ENCODE data around the gene CASD1.

Gene CASD1

GRCh38 chr7:94591176-94591575, 81.6 kb downstream of the CASD1 start:
- peaks cover 26% of the 10 kb centered on the region for H3K4me1 ChIP-seq (ENCODE audit: control insufficient read depth, low read length)
- H3K4me2 ChIP-seq (ENCODE audit: low read length) = peak overlapping the region; percentile 68
- H3K9me3 ChIP-seq (ENCODE audit: control insufficient read depth, insufficient read depth, low read length) = no peaks in the 10 kb centered on the region
- TF ChIP-seq EZH2phosphoT487 (IDR thresholded peaks at IDR 0.05; ENCODE audit: borderline replicate concordance, low read length) = no peak
- TF ChIP-seq, protein P1, sequence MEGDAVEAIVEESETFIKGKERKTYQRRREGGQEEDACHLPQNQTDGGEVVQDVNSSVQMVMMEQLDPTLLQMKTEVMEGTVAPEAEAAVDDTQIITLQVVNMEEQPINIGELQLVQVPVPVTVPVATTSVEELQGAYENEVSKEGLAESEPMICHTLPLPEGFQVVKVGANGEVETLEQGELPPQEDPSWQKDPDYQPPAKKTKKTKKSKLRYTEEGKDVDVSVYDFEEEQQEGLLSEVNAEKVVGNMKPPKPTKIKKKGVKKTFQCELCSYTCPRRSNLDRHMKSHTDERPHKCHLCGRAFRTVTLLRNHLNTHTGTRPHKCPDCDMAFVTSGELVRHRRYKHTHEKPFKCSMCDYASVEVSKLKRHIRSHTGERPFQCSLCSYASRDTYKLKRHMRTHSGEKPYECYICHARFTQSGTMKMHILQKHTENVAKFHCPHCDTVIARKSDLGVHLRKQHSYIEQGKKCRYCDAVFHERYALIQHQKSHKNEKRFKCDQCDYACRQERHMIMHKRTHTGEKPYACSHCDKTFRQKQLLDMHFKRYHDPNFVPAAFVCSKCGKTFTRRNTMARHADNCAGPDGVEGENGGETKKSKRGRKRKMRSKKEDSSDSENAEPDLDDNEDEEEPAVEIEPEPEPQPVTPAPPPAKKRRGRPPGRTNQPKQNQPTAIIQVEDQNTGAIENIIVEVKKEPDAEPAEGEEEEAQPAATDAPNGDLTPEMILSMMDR (IDR thresholded peaks at IDR 0.05; ENCODE audit: low read depth, low read length, poor library complexity, severe bottlenecking) = no peak
- peak overlapping the region; percentile 54 for H3K27ac ChIP-seq (ENCODE audit: low read depth, low read length)
- H3K79me2 ChIP-seq (ENCODE audit: control insufficient read depth, low read length) = no peaks in the 10 kb centered on the region
- peak overlapping the region; percentile 53 for H3K4me3 ChIP-seq (ENCODE audit: low read length)
- peaks cover 10% of the 10 kb centered on the region; the same call in 1 of the 2 replicates for H3K36me3 ChIP-seq (ENCODE audit: control insufficient read depth, low read length)
- peaks cover 4% of the 10 kb centered on the region; the same call in 1 of the 2 replicates for H3F3A ChIP-seq (ENCODE audit: control insufficient read depth, insufficient read depth)
- no peaks in the 10 kb centered on the region for H4K20me1 ChIP-seq (ENCODE audit: control insufficient read depth, insufficient read depth, low read depth, low read length)
- no peaks in the 10 kb centered on the region for H3K27me3 ChIP-seq (ENCODE audit: control insufficient read depth, low read length)
- H3K9me2 ChIP-seq (replicated peaks; ENCODE audit: control insufficient read depth, low read length) = no peaks in the 10 kb centered on the region

DNA sequence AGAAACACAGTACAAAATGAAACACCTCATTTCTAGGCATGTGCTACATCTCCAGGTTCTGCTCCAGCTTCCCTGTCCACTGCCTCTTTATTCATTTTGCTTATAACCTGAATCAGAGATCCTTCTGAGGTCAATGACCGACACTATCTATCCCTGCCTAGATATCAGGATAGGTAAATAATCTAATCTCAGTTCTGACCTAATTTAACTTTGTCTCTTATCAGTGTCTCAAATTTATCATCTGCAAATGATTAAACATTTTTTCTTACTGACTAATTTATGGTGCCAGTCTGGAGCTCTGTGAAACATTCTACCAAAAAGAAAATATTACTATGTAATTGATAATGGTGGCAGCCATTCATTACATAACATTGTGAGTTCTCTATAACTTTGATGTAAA, 85.3 kb downstream of the CASD1 start:
- no peak for TF ChIP-seq EZH2phosphoT487 (IDR thresholded peaks at IDR 0.05; ENCODE audit: borderline replicate concordance, low read length)
- TF ChIP-seq, protein P1 (IDR thresholded peaks at IDR 0.05; ENCODE audit: low read depth, low read length, poor library complexity, severe bottlenecking) = no peak
- no peaks in the 10 kb centered on the region for H4K20me1 ChIP-seq (ENCODE audit: control insufficient read depth, insufficient read depth, low read depth, low read length)
- H3K4me1 ChIP-seq (ENCODE audit: control insufficient read depth, low read length) = peaks cover 26% of the 10 kb centered on the region
- H3K27ac ChIP-seq (ENCODE audit: low read depth, low read length) = no peak overlapping the region
- no peaks in the 10 kb centered on the region for H3K9me3 ChIP-seq (ENCODE audit: control insufficient read depth, insufficient read depth, low read length)
- H3K79me2 ChIP-seq (ENCODE audit: control insufficient read depth, low read length) = no peaks in the 10 kb centered on the region
- H3F3A ChIP-seq (ENCODE audit: control insufficient read depth, insufficient read depth) = peaks cover 4% of the 10 kb centered on the region; the same call in 1 of the 2 replicates
- H3K4me2 ChIP-seq (ENCODE audit: low read length) = no peak overlapping the region
- H3K36me3 ChIP-seq (ENCODE audit: control insufficient read depth, low read length) = peaks cover 27% of the 10 kb centered on the region
- no peaks in the 10 kb centered on the region for H3K9me2 ChIP-seq (replicated peaks; ENCODE audit: control insufficient read depth, low read length)
- H3K27me3 ChIP-seq (ENCODE audit: control insufficient read depth, low read length) = no peaks in the 10 kb centered on the region
- H3K4me3 ChIP-seq (ENCODE audit: low read length) = no peak overlapping the region

DNA sequence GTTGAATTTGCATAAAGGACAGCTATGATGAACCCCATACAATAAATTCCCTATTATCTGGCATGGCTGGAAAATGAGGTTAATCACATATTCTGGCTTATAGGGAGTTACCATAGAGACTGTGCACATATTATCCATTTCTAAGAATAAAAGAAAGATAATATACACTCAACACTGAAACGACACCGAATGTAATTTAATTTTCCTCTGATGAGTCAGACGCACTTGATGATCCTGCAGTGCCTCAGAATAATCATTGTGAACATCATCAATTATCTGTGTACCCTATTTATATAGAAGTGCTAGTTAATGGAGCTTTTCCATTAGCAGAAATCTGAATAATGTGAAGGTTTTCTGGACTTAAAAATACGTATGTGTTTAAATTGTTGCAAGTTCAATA, 86.1 kb downstream of the CASD1 start:
- H3K27me3 ChIP-seq (ENCODE audit: control insufficient read depth, low read length) = no peaks in the 10 kb centered on the region
- H4K20me1 ChIP-seq (ENCODE audit: control insufficient read depth, insufficient read depth, low read depth, low read length) = no peaks in the 10 kb centered on the region
- no peaks in the 10 kb centered on the region for H3K9me3 ChIP-seq (ENCODE audit: control insufficient read depth, insufficient read depth, low read length)
- H3K79me2 ChIP-seq (ENCODE audit: control insufficient read depth, low read length) = no peaks in the 10 kb centered on the region
- peaks cover 4% of the 10 kb centered on the region; the same call in 1 of the 2 replicates for H3F3A ChIP-seq (ENCODE audit: control insufficient read depth, insufficient read depth)
- peaks cover 33% of the 10 kb centered on the region for H3K36me3 ChIP-seq (ENCODE audit: control insufficient read depth, low read length)
- H3K9me2 ChIP-seq (replicated peaks; ENCODE audit: control insufficient read depth, low read length) = no peaks in the 10 kb centered on the region
- H3K4me2 ChIP-seq (ENCODE audit: low read length) = no peak overlapping the region
- no peak overlapping the region for H3K4me3 ChIP-seq (ENCODE audit: low read length)
- peaks cover 21% of the 10 kb centered on the region for H3K4me1 ChIP-seq (ENCODE audit: control insufficient read depth, low read length)
- TF ChIP-seq, protein P1 (IDR thresholded peaks at IDR 0.05; ENCODE audit: low read depth, low read length, poor library complexity, severe bottlenecking) = no peak
- no peak for TF ChIP-seq EZH2phosphoT487 (IDR thresholded peaks at IDR 0.05; ENCODE audit: borderline replicate concordance, low read length)
- no peak overlapping the region for H3K27ac ChIP-seq (ENCODE audit: low read depth, low read length)
